Stimulated activated naive CD8-positive, alpha-beta T cell treated with anti-CD3 and anti-CD28 coated beads, Interleukin-15, Interleukin-2, amounts not matched to agents 100 ng/mL and 50 ng/mL, for 24 hours (primary cell): Measurements from ENCODE around the gene UXS1.

Experiments
- H3K27ac Mint-ChIP-seq: one replicate; pipeline ENCODE4 v1.8.0; 2021; ENCODE audit warnings: mild to moderate bottlenecking, mixed read lengths
- H3K27me3 Mint-ChIP-seq: one replicate; pipeline ENCODE4 v1.8.0; 2021; ENCODE audit warnings: mixed read lengths
- H3K36me3 Mint-ChIP-seq: one replicate; pipeline ENCODE4 v1.8.0; 2021; ENCODE audit warnings: low read depth, mixed read lengths
- H3K4me1 Mint-ChIP-seq: one replicate; pipeline ENCODE4 v1.8.0; 2021; ENCODE audit warnings: low read depth, mixed read lengths
- H3K4me3 Mint-ChIP-seq: one replicate; pipeline ENCODE4 v1.8.0; 2021; ENCODE audit warnings: mild to moderate bottlenecking, mixed read lengths
- H3K9me3 Mint-ChIP-seq: one replicate; pipeline ENCODE4 v1.8.0; 2021; ENCODE audit warnings: mixed read lengths

Gene UXS1

DNA sequence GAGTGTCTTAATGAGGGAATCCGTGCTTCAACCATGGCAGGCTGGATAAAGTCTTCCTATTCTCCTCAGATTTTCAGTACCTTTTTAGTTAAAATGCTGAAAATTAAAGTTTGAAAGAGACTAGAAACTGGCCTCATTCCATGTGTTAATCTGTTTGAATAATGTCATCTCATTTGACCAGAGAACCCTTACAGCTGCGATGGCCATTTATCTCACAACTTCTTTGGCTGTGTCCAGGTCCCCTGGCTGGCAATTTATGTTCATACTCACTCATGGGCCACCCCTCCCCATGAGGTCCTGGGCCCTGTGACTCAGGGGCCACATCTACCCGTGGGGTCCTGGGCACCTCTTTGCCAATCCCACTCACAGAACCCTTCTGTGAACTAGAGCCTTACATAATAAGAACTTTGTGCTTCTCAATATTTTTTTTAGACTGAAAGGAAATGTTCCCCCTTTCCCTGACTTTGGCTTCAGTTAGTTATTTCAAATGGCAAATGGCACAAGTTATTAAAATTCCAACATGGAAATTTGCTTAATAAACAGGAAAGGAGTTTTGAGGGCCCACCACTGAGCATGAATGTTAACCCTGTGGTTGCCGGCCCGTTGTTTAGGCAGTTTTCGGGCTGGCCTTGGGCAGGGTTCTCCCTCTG is 134.6 kb downstream of the UXS1 start:
- Mint-ChIP-seq H3K36me3 (no peaks in the 10 kb centered on the region), H3K4me3 (no peak overlapping the region), H3K27ac (no peak overlapping the region), H3K4me1 (peaks cover 53% of the 10 kb centered on the region), H3K9me3 (peaks cover 6% of the 10 kb centered on the region), H3K27me3 (peaks cover 4% of the 10 kb centered on the region)

DNA sequence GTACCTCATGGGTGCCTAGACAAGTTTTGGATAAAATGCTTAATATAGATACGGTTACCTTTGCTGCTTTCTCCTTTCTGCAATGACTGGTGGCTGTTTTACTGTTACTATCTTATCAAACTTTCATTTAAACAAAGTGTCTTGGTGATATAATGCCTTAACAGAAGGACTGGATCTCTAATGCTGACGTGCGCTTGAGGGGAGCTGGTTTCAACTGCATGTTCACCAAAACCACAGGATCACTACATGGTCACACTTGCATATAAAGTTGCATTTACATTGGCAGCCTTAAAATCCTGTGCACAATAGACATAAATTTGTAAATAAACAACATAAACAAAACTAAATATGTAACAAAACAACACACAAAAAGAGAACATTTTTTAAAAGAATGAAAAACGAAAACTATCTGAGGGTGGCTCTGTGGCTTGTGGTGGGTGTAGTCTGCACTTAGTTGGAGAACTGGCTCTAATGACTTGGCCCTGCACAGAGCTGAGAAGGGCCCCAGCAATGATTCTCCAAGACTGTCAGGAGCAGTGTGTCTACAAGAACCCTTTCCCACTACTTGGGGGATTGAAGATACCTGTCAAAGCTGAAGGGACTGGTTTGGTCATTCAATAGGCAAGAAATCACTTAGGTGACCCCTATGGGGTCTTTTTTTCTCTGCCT is 135.5 kb downstream of the UXS1 start:
- H3K9me3 Mint-ChIP-seq: peaks cover 6% of the 10 kb centered on the region
- no peak overlapping the region for H3K4me3 Mint-ChIP-seq
- no peak overlapping the region for H3K27ac Mint-ChIP-seq
- no peaks in the 10 kb centered on the region for H3K36me3 Mint-ChIP-seq
- peaks cover 62% of the 10 kb centered on the region for H3K4me1 Mint-ChIP-seq
- H3K27me3 Mint-ChIP-seq: peaks cover under 1% of the 10 kb centered on the region

DNA sequence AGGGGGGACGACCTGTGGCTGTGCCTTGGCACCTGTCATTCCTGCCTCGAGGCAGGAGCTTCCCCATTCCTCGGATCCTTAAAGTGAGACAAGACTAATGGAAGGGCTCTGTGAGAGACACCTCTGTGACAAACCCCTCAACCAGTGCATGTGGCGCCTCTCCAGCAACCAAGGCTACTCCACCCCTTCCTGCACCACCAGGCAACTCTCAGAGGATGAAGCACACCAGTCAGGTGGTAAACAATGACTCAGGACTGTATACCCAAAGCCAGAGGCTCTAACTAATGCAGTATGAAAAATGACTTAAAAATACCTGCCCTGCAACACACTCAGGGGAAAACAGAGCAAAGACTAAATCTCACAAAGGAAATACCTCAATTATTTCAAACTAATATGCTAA is 136.9 kb downstream of the UXS1 start:
- Mint-ChIP-seq H3K27me3 (no peaks in the 10 kb centered on the region), H3K36me3 (no peaks in the 10 kb centered on the region), H3K27ac (no peak overlapping the region), H3K9me3 (peaks cover 6% of the 10 kb centered on the region), H3K4me1 (peaks cover 76% of the 10 kb centered on the region), H3K4me3 (no peak overlapping the region)

DNA sequence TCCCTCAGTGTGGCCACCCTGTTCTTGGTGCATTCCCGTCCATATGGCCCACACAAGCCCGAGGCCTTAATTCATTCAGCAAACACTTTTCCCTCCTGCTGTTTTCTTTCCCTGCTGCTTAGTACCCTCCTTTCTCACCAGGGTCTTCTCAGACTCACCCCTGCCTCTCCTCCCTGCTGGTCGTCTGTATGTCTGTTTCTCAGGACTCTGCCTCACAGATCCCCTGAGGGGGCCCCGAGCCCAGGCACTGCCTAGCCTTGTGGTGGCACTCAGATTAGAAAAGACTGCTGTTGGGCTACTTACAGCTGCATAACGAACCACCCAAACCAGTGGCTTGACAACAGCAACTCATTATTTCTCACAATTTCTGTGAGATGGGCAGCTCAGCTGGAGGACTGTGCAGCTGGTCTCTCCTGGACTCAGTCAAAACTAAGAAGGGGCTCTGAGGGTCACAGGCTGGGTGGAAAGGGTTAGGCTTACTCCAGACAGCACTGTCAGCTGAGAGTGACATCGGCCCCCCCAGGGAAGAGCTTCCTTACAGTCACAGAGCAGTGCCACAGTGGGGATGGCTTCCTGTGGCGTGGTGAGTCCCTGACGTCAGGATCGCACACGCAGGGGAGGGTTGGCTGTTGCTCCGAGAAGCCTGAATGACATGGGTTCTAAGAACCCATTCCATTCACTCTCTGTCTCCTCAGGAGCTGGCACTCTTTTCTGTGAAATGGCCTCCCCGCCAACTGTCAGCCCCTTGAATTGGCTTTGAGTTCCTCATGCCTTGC is 139.0 kb downstream of the UXS1 start:
- Mint-ChIP-seq H3K27me3 (no peaks in the 10 kb centered on the region), H3K36me3 (no peaks in the 10 kb centered on the region), H3K27ac (peak overlapping the region; percentile 48), H3K9me3 (no peaks in the 10 kb centered on the region), H3K4me3 (no peak overlapping the region), H3K4me1 (peaks cover 75% of the 10 kb centered on the region)

DNA sequence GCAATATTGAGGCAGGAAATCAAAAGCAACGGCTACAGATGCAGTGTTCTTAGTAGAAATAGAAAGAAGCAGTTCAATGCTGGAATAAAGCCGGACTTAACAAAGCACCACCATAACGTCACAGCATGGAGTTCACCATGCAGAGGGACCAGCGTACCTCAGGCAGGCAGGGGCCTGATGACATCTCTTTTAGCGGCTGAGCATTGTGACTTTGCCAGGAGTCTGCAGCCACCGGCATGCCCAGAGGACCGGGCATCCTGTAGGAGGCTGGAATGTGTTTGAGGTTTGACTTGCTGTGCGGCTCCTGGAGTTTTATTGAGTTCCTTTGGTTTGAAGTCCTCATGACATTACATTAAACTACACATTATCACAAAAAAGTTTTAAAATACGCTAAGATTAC is 139.8 kb downstream of the UXS1 start:
- H3K4me3 Mint-ChIP-seq: no peak overlapping the region
- no peaks in the 10 kb centered on the region for H3K36me3 Mint-ChIP-seq
- no peak overlapping the region for H3K27ac Mint-ChIP-seq
- no peaks in the 10 kb centered on the region for H3K9me3 Mint-ChIP-seq
- peaks cover 70% of the 10 kb centered on the region for H3K4me1 Mint-ChIP-seq
- no peaks in the 10 kb centered on the region for H3K27me3 Mint-ChIP-seq

DNA sequence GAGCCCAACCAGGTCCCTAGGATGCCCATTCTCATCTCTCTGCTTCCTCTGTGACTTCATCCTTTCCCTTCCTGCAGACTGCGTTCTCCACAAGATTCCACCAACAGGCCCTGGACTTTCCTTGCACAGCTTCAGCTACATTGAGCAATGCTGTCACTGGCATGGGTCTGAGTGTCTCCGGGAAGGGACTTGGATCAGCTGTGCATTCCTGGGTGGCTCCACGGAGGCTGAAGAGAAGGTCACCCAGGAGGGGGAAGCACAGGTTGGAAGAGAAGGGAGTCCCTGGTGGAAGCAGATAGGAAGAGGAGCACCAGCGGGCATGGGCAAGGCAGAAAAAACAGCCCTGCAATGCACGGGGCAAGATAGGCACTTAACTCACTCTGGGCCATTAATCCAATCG is 140.5 kb downstream of the UXS1 start:
- H3K4me1 Mint-ChIP-seq: peaks cover 62% of the 10 kb centered on the region
- peak overlapping the region; percentile 62 for H3K27ac Mint-ChIP-seq
- no peaks in the 10 kb centered on the region for H3K27me3 Mint-ChIP-seq
- H3K36me3 Mint-ChIP-seq: no peaks in the 10 kb centered on the region
- H3K9me3 Mint-ChIP-seq: no peaks in the 10 kb centered on the region
- H3K4me3 Mint-ChIP-seq: peak overlapping the region; percentile 18

DNA sequence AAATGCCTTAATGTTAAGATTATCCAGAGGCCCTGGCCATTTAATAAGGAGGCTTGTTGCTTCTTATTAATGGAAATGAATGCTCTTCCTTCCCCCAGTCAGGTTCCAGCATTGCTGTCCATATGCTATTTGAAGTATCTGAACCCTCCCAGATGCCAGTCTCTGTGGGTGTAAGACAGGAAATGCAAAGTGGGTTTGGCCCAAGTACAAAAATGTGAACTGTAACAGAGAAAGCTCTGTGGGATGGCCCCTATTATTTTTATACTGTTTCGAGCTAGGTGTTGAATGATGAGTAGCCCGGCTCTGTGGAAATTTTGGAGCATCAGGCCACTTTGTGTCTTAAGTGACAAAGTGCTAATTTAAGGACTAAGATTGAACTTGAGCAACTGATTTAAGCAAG is 141.0 kb downstream of the UXS1 start:
- Mint-ChIP-seq H3K4me3 (peak overlapping the region; percentile 18), H3K27ac (peak overlapping the region; percentile 62), H3K9me3 (no peaks in the 10 kb centered on the region)

DNA sequence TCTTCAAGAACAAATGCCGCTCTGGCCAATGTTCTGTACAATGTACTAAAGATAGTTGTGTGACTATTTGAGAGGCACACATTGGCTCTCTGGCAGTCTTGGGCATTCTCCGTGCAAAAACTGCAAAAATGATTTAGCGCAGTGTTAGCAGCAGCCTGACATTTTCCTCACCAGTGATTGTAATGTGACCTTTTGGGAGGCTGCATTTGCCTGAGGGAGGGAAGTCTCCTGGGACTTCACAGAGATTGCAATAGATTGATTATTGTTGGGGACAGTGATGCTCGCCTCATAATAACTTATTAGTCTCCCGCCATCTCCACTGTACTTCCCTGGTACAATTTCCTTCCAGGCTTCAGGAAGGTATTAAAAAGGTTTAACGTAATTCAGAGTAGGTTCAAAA is 149.2 kb downstream of the UXS1 start:
- Mint-ChIP-seq H3K27ac (no peak overlapping the region), H3K4me1 (peaks cover 7% of the 10 kb centered on the region), H3K27me3 (no peaks in the 10 kb centered on the region), H3K4me3 (no peak overlapping the region), H3K9me3 (no peaks in the 10 kb centered on the region), H3K36me3 (no peaks in the 10 kb centered on the region)

More for the DNA sequence above, 141.0 kb downstream of the UXS1 start:
- Mint-ChIP-seq H3K4me1 (peaks cover 57% of the 10 kb centered on the region), H3K36me3 (no peaks in the 10 kb centered on the region), H3K27me3 (no peaks in the 10 kb centered on the region)

DNA sequence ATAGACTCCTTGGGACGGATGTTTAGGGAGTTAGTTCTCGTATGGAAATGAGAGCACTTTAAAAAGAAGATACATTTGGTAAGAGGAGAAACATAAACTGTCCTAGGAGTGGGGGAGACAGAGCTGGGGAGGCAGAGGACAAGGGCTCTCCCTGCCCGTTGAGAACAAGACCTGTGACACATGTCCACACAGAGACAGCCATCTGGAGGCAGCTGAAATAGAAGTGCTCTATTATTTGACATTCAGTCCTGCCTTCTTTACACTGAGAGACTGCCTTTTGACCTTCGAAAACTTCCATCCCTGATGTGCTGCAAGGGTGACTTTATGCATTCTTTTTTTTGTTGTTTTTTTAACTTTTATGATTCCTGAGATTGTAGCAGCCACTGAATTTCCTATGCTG is 150.1 kb downstream of the UXS1 start:
- H3K36me3 Mint-ChIP-seq: no peaks in the 10 kb centered on the region
- H3K27ac Mint-ChIP-seq: no peak overlapping the region
- peaks cover 9% of the 10 kb centered on the region for H3K4me1 Mint-ChIP-seq
- no peaks in the 10 kb centered on the region for H3K9me3 Mint-ChIP-seq
- H3K4me3 Mint-ChIP-seq: no peak overlapping the region
- no peaks in the 10 kb centered on the region for H3K27me3 Mint-ChIP-seq
